Measurements from ENCODE around the gene CDKN1B. TPM values are rescaled to one million over a fixed set of nuclear protein-coding genes. Genes with fewer than 3 reads are reported as not detected.

Gene CDKN1B
- total and polyA plus RNA-seq, 2 of the 13 experiments (the other 11 are each of a cell fraction or from before 2014, with no cell fraction given) = 20.1 to 37.2 TPM

DNA sequence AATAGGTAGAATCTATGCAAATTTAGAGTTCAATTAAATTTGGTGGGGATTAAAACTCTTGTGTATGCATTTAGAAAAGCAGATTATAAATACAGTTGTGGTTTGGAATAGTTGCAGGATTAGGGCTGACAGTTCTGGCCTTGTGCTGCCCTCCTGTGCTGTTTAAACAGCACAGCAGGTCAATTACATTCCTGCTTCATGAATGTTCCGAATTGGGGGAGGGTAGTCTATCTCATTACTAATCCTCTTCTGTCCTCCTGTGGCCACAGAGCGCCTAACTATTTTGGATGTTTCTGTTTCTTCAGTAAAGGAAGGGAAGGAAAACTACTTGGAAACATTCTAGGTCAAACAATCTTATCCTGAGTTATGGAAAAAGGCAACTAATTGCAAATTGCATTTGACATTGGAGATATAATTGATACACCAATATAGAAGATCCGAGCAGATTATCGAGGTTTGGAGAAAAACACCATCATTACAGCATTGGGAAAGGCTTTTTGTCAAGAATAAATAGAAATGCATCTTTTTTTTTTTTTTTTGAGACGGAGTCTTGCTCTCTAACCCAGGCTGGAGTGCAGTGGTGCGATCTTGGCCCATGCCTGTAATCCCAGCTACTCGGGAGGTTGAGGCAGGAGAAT lies 12.5 kb upstream of the CDKN1B start (continued):
- no peak for TF ChIP-seq MATR3 (CRISPR knock-in tag; IDR thresholded peaks at IDR 0.05)
- TF ChIP-seq ZNF792 (CRISPR knock-in tag; IDR thresholded peaks at IDR 0.05) = 0 out of 2 replicates have a peak, but pooled peaks have one; percentile 28
- TF ChIP-seq FOXA1 (IDR thresholded peaks at IDR 0.05) = no peak
- 0 out of 2 replicates have a peak, but pooled peaks have one; percentile 27 for TF ChIP-seq FOXA1 (CRISPR knock-in tag; IDR thresholded peaks at IDR 0.05)
- TF ChIP-seq STAG1 (CRISPR knock-in tag; IDR thresholded peaks at IDR 0.05) = peak; percentile 98
- TF ChIP-seq, protein P1, sequence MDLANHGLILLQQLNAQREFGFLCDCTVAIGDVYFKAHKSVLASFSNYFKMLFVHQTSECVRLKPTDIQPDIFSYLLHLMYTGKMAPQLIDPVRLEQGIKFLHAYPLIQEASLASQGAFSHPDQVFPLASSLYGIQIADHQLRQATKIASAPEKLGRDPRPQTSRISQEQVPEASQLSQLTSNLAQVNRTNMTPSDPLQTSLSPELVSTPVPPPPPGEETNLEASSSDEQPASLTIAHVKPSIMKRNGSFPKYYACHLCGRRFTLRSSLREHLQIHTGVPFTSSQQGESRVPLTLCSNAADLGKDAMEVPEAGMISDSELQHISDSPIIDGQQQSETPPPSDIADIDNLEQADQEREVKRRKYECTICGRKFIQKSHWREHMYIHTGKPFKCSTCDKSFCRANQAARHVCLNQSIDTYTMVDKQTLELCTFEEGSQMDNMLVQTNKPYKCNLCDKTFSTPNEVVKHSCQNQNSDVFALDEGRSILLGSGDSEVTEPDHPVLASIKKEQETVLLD (CRISPR knock-in tag; IDR thresholded peaks at IDR 0.05; ENCODE audit: low read depth) = no peak
- TF ChIP-seq ZNF878 (CRISPR knock-in tag; IDR thresholded peaks at IDR 0.05) = no peak
- peak; percentile 49; the same call in 1 of the 2 replicates for TF ChIP-seq ZKSCAN1 (IDR thresholded peaks at IDR 0.05; ENCODE audit: low read length)
- TF ChIP-seq PPARG (CRISPR knock-in tag; conservative IDR thresholded peaks at IDR 0.05) = peak; percentile 65; the same call in 1 of the 2 replicates
- peak; percentile 16; the same call in 1 of the 2 replicates for TF ChIP-seq NCOA2 (CRISPR knock-in tag; IDR thresholded peaks at IDR 0.05)
- 0 out of 2 replicates have a peak, but pooled peaks have one; percentile 40 for TF ChIP-seq ZFP1 (CRISPR knock-in tag; IDR thresholded peaks at IDR 0.05)
- no peak for TF ChIP-seq CREB1 (IDR thresholded peaks at IDR 0.05)
- TF ChIP-seq CREB1 (CRISPR knock-in tag; IDR thresholded peaks at IDR 0.05) = no peak
- no peak for TF ChIP-seq THYN1 (CRISPR knock-in tag; IDR thresholded peaks at IDR 0.05; ENCODE audit: borderline replicate concordance, low read depth)
- TF ChIP-seq, protein P2, sequence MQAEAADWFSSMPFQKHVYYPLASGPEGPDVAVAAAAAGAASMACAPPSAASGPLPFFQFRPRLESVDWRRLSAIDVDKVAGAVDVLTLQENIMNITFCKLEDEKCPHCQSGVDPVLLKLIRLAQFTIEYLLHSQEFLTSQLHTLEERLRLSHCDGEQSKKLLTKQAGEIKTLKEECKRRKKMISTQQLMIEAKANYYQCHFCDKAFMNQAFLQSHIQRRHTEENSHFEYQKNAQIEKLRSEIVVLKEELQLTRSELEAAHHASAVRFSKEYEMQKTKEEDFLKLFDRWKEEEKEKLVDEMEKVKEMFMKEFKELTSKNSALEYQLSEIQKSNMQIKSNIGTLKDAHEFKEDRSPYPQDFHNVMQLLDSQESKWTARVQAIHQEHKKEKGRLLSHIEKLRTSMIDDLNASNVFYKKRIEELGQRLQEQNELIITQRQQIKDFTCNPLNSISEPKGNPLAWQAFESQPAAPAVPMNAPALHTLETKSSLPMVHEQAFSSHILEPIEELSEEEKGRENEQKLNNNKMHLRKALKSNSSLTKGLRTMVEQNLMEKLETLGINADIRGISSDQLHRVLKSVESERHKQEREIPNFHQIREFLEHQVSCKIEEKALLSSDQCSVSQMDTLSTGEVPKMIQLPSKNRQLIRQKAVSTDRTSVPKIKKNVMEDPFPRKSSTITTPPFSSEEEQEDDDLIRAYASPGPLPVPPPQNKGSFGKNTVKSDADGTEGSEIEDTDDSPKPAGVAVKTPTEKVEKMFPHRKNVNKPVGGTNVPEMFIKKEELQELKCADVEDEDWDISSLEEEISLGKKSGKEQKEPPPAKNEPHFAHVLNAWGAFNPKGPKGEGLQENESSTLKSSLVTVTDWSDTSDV (CRISPR knock-in tag; IDR thresholded peaks at IDR 0.05) = no peak
- TF ChIP-seq SAP130 (CRISPR knock-in tag; IDR thresholded peaks at IDR 0.05; ENCODE audit: low read depth) = peak; percentile 42; the same call in 1 of the 2 replicates
- no peak for TF ChIP-seq PCBP1 (IDR thresholded peaks at IDR 0.05; ENCODE audit: borderline replicate concordance, low read depth, low read length)
- TF ChIP-seq, protein P3, sequence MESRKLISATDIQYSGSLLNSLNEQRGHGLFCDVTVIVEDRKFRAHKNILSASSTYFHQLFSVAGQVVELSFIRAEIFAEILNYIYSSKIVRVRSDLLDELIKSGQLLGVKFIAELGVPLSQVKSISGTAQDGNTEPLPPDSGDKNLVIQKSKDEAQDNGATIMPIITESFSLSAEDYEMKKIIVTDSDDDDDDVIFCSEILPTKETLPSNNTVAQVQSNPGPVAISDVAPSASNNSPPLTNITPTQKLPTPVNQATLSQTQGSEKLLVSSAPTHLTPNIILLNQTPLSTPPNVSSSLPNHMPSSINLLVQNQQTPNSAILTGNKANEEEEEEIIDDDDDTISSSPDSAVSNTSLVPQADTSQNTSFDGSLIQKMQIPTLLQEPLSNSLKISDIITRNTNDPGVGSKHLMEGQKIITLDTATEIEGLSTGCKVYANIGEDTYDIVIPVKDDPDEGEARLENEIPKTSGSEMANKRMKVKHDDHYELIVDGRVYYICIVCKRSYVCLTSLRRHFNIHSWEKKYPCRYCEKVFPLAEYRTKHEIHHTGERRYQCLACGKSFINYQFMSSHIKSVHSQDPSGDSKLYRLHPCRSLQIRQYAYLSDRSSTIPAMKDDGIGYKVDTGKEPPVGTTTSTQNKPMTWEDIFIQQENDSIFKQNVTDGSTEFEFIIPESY (CRISPR knock-in tag; IDR thresholded peaks at IDR 0.05) = peak; percentile 22; the same call in 1 of the 2 replicates
- TF ChIP-seq HNF4G (IDR thresholded peaks at IDR 0.05; ENCODE audit: borderline replicate concordance, low read depth, low read length) = no peak; the same call in 1 of the 2 replicates
- no peak for TF ChIP-seq HNF4G (CRISPR knock-in tag; IDR thresholded peaks at IDR 0.05; ENCODE audit: borderline replicate concordance, low read depth)
- no peak for TF ChIP-seq SOX13 (IDR thresholded peaks at IDR 0.05)
- peak in 1 of 2 experiments; percentile 47; a peak in 1 of 4 replicates for TF ChIP-seq SOX13 (CRISPR knock-in tag; conservative IDR thresholded peaks at IDR 0.05 in 1 of 2, IDR thresholded peaks at IDR 0.05 in 1 of 2)
- peak; percentile 34; the same call in 1 of the 2 replicates for TF ChIP-seq CHD2 (IDR thresholded peaks at IDR 0.05; ENCODE audit: low read depth, low read length)
- TF ChIP-seq TARDBP (CRISPR knock-in tag; IDR thresholded peaks at IDR 0.05) = peak; percentile 29; the same call in 1 of the 2 replicates
- TF ChIP-seq RFXANK (CRISPR knock-in tag; IDR thresholded peaks at IDR 0.05) = 0 out of 2 replicates have a peak, but pooled peaks have one; percentile 35
- no peak for TF ChIP-seq SATB2 (CRISPR knock-in tag; IDR thresholded peaks at IDR 0.05)
- TF ChIP-seq RBAK (CRISPR knock-in tag; IDR thresholded peaks at IDR 0.05) = no peak
- 0 out of 4 replicates have a peak, but pooled peaks of 1 of the 2 experiments have one; percentile 23 for TF ChIP-seq KLF16 (CRISPR knock-in tag; IDR thresholded peaks at IDR 0.05)
